ENCODE results near the gene SP140.
"Not testable (repeated sequence)": the region's sequence is repeated elsewhere in the genome, so short reads cannot be mapped to it uniquely, and the experiment has no call there.

Gene SP140

GRCh38 chr2:230326453-230327417 is 101.2 kb downstream of the SP140 start, which contains the start of gene SP140L:
Gene SP140L (plus strand): TSS chr2:230327193. CDS start chr2:230327270, 77 bp downstream.
- DNase-seq (ENCODE audit: low spot score) = peak; percentile 85

DNA sequence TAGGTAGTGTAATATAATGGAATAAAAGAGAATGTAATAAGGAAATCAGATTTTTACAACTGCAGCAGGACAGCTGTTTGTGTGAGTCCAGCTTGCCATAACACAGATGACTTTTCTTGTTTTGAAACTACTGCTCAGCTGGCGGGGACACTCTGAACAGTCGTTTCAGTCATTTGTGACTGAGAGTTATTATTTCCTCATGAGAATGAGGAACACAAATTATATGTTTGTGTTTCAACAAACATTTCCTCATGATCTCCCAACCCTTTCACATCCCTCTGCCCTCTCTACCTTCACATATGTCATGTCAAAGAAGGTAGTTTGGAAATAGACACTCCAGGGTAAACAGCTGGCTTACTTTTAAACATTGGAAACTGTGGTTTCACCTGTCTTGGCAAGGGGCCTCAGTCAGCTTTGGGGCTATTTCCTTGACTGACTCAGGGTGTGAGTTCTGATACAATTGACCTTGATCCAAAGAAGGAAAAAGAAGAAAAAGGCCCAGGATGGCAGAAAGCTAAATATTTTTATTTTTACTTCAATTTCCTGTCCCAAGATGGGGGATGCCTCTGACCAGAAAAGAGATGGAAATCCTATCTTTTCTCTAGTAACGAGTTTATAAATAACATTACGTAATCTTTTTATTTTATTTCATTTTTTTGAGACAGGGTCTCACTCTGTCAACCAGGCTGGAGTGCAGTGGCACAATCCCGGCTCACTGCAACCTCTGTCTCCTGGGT is 102.0 kb downstream of the SP140 start:
- DNase-seq (ENCODE audit: low spot score) = peak; percentile 2

- no peak for DNase-seq (ENCODE audit: low spot score)
Observed at GRCh38 chr2:230328155-230328458, 102.6 kb downstream of the SP140 start.

DNA sequence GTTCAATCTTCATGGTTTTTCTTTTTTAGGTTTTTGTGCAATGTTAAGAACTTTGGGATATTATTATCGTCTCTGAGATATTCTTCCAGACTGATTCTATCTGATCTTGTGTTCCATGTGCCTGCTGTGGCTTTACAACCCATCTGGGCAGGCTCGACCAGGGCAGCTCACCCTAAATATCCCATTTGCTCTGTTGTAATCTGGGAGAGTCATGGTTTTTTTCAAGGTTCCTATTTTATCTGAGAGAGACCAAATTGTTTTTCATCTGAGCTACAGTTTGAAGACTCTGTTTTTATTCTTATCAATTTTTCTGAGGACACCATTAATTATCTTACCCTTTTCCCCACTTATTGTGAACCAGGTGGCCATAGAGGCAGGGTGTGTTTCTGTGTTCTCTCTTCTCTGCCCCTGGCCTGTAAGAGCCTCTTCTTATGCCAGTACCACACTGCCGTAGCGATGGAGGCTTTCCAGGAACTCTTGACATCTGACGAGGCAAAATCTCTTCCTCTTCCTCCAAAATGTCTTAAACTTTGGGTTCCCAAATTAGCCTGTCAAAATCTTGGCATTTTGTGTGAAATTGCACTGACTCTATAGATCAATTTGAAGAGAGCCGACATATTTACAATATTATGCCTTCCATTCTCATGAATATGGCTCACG is 104.5 kb downstream of the SP140 start:
- no peak for DNase-seq (ENCODE audit: low spot score)

DNA sequence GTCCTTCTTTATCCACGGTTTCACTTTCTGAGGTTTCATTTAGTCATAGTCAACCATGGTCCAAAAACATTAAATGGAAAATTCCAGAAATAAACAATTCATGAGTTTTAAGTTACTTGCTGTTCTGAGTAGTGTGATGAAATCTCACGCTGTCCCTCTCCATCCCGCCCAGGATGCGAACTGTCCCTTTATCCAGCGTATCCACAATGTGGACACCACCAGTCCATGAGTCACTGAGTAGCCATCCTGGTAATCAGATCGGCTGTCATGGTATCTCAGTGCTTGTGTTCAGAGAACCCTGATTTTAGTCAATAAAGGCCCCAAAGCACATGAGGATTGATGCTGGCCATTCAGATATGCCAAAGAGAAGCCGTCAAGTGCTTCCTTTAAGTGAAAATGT is 105.2 kb downstream of the SP140 start:
- no peak for DNase-seq (ENCODE audit: low spot score)

- no peak for DNase-seq (ENCODE audit: low spot score)
Observed at GRCh38 chr2:230335461-230335863, 109.9 kb downstream of the SP140 start.

DNA sequence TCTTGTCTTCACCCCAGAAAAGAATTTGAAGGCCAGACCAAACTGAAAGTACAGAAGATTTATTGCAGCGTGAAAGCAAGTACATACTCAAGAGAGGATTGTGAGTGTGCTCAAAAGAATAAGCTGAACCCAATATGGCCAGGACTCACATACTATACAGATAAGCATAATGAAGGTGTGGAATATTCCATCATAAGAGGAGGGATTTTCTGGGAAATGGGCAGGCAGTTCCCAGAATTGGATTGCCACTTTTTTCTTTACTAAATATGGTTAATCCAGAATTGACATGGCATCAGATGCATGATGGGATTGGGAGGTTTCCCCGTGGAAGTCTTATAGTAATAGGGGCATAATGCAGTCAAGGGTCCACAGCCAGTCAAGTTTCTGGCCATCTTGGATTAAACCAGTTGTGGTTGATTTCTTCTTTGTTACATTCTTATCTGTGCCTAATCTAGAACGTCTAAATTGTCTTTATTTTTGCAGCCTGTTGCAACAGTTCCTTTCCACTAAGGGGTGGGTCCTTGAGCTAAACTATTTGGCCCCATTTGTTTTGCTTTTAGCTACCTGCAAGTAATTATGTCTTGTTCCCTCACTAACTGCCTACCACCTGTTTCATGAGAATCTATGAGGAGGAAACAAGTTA is 110.4 kb downstream of the SP140 start:
- DNase-seq (ENCODE audit: low spot score) = no peak

DNA sequence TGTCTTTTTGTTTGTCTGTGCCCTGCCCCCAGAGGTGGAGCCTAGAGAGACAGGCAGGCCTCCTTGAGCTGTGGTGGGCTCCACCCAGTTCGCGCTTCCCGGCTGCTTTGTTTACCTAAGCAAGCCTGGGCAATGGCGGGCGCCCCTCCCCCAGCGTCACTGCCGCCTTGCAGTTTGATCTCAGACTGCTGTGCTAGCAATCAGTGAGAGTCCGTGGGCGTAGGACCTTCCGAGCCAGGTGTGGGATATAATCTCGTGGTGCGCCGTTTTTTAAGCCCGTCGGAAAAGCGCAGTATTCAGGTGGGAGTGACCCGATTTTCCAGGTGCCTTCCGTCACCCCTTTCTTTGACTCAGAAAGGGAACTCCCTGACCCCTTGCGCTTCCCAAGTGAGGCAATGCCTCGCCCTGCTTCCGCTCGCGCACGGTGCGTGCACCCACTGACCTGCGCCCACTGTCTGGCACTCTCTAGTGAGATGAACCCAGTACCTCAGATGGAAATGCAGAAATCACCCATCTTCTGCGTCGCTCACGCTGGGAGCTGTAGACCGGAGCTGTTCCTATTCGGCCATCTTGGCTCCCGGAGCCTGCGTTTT is 116.5 kb downstream of the SP140 start:
- DNase-seq (ENCODE audit: low spot score) = not testable (repeated sequence)

- DNase-seq (ENCODE audit: low spot score) = not testable (repeated sequence)
Observed at GRCh38 chr2:230343041-230343624, 117.6 kb downstream of the SP140 start.

- no peak for DNase-seq (ENCODE audit: low spot score)
Observed at GRCh38 chr2:230343747-230344146, 118.2 kb downstream of the SP140 start.

DNA sequence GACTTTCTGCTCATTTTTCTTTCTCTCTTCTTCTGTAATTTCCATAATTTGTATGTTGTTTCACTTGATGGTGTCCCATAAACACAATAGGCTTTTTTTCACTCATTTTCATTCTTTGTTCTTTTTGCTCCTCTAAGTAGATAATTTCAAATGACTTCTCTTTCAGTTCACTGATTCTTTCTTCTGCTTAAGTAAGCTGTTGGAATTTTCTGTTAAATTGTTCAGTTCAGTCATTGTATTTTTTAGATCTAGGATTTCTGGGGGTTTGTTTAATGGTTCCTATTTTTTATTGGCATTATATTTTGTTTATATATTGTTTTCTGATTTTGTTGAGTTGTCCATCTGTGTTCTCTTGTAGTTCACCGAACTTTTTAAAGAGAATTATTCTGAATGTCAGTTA is 120.9 kb downstream of the SP140 start:
- no peak for DNase-seq (ENCODE audit: low spot score)

- DNase-seq (ENCODE audit: low spot score) = no peak
Observed at GRCh38 chr2:230346921-230347533, 121.5 kb downstream of the SP140 start.

DNA sequence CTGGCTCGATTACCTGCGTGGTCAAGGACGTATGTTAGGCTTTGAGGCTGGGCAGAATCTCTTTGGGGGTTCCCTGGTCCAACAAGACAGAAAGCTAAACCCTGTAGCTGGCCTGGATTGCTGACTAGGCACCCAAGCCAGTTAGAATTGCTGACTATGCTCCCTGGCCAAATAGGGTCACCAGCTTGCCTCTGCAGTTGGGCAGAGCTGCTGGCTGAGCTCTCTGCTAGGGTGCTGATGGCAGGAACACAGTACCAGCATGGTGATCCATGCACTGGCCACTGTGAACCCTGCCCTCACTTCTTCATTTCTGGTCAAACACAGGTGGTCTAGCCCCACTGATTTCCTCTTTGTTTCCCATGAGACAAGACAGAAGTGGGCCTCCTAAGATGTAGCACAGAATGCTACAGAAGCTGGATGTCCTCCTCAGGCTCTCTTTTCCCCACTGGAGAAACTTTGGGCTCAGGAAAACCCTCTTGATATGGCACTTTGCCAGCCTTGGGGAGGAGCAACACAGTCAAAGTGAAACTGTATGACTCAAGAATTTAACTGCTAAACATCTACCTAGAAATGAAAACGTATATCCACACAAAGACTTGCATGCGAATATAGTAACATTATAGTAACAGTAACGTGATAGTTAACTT is 122.2 kb downstream of the SP140 start:
- peak; percentile 52 for DNase-seq (ENCODE audit: low spot score)

- DNase-seq (ENCODE audit: low spot score) = no peak
Observed at GRCh38 chr2:230348787-230349186, 123.3 kb downstream of the SP140 start.

- DNase-seq (ENCODE audit: low spot score) = no peak
Observed at GRCh38 chr2:230356084-230356483, 130.5 kb downstream of the SP140 start.

- DNase-seq (ENCODE audit: low spot score) = no peak
Observed at GRCh38 chr2:230358305-230358704, 132.8 kb downstream of the SP140 start.

DNA sequence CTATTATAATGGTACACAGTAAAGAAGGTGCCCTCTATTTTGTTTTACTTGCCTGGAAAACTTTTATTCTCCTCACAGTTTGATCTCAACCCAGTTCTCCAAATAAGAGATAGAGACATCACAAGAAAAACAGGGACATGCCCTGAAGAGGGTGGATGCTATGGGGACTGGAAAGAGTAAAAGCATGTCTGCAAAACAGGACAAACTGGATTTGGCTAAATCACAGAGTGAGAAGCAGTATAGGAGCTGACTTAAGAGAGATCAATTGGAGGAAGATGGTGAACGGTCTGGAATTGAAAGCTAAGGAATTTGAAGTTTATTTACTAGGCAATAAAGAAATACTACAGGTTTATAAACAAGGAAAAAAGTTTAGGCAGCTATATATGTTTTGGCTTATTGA is 134.5 kb downstream of the SP140 start:
- DNase-seq (ENCODE audit: low spot score) = no peak

- DNase-seq (ENCODE audit: low spot score) = no peak
Observed at GRCh38 chr2:230362030-230362691, 136.6 kb downstream of the SP140 start.

All from LoVo (cell line).